Measurements from ENCODE around the gene ACSL6. TPM values are rescaled to one million over a fixed set of nuclear protein-coding genes. Genes with fewer than 3 reads are reported as not detected.
A peak's percentile ranks its signal among the peaks of the same experiment; 100 is the strongest.

The ACSL6 gene
- total RNA-seq, 1 donor from 2014 or later = 48.1 TPM

DNA sequence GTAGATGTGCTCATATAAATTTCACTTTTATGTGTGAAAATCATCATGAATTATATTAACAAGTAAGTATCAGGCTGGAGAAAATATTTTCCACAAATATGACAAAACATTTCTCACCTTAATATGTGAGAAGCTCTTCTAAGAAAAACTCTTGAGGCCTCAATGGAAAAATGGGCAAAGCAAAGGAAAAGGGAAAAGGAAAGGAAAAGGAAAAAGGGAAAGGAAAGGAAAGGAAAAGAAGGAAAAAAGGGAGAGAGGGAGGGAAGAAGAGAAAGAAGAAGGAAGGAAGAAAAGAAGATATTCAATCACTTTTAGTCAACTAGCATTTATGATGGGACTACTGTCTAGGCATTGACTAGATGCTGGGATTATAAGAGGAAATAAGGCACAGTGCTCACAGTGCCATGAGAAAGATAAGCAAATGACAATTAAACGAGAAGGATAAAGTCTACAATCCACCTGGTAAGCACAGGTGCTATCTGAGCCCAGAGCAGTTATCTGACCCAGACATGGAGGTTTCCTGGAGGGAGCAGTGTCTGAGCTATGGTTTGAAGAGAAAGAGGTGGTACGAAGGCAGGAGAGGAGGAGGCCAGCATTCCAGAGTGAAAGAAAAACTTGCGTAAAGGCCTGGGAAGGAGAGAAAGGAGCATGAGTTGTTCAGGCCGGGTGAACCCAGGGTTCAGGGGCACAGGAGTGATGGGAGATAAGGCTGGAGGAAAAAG, 18.3 kb upstream of the ACSL6 start:
- Mint-ChIP-seq H3K27me3 (ENCODE audit: insufficient read depth) (peaks cover 31% of the 10 kb centered on the region), H3K4me3 (no peak overlapping the region)

GRCh38 chr5:132027027-132027426, 15.6 kb upstream of the ACSL6 start:
- intact Hi-C loops (cut with micrococcal nuclease) = loop anchor here (10.0 kb wide), 1 partner anchor 852 kb away; the partner anchor contains the start of gene LYRM7
- Mint-ChIP-seq H3K27ac (peak overlapping the region; percentile 73), H3K27me3 (ENCODE audit: insufficient read depth) (peaks cover 19% of the 10 kb centered on the region), H3K36me3 (ENCODE audit: low read depth) (no peaks in the 10 kb centered on the region), H3K4me3 (peak overlapping the region; percentile 5), H3K9me3 (no peaks in the 10 kb centered on the region), H3K4me1 (ENCODE audit: low read depth) (no peaks in the 10 kb centered on the region)
- no peak for DNase-seq (ENCODE audit: low spot score)

More for the DNA sequence above, 18.3 kb upstream of the ACSL6 start:
- DNase-seq (ENCODE audit: low spot score) = no peak
- peaks cover 4% of the 10 kb centered on the region for H3K36me3 Mint-ChIP-seq (ENCODE audit: low read depth)
- H3K9me3 Mint-ChIP-seq = peaks cover 17% of the 10 kb centered on the region
- intact Hi-C loops (cut with micrococcal nuclease) = loop anchor here (10.0 kb wide), 1 partner anchor 855 kb away; the partner anchor contains the start of gene LYRM7
- H3K4me1 Mint-ChIP-seq (ENCODE audit: low read depth) = no peaks in the 10 kb centered on the region
- H3K27ac Mint-ChIP-seq = no peak overlapping the region

GRCh38 chr5:132026516-132027008, 15.1 kb upstream of the ACSL6 start:
- Mint-ChIP-seq H3K9me3 (no peaks in the 10 kb centered on the region), H3K36me3 (ENCODE audit: low read depth) (no peaks in the 10 kb centered on the region), H3K27me3 (ENCODE audit: insufficient read depth) (peaks cover 22% of the 10 kb centered on the region), H3K4me3 (no peak overlapping the region), H3K4me1 (ENCODE audit: low read depth) (no peaks in the 10 kb centered on the region), H3K27ac (no peak overlapping the region)
- intact Hi-C loops (cut with micrococcal nuclease) = loop anchor here (10.0 kb wide), 1 partner anchor 852 kb away; the partner anchor contains the start of gene LYRM7
- DNase-seq (ENCODE audit: low spot score) = peak; percentile 52

- H3K4me3 Mint-ChIP-seq = no peak overlapping the region
- no peak overlapping the region for H3K27ac Mint-ChIP-seq
- no peaks in the 10 kb centered on the region for H3K9me3 Mint-ChIP-seq
- peaks cover 10% of the 10 kb centered on the region for H3K4me1 Mint-ChIP-seq (ENCODE audit: low read depth)
- intact Hi-C loops (cut with micrococcal nuclease) = loop anchor here (10.0 kb wide), 1 partner anchor 851 kb away; the partner anchor contains the start of gene LYRM7
- DNase-seq (ENCODE audit: low spot score) = no peak
- H3K27me3 Mint-ChIP-seq (ENCODE audit: insufficient read depth) = peaks cover 18% of the 10 kb centered on the region
- H3K36me3 Mint-ChIP-seq (ENCODE audit: low read depth) = no peaks in the 10 kb centered on the region
Measured at GRCh38 chr5:132025403-132025971, 14.0 kb upstream of the ACSL6 start.

GRCh38 chr5:132024789-132025402, 13.4 kb upstream of the ACSL6 start:
- intact Hi-C loops (cut with micrococcal nuclease) = loop anchor here (5.0 to 10.0 kb wide), 4 partner anchors 228 to 850 kb away; partner anchors contain the start of genes FNIP1 and LYRM7
- Mint-ChIP-seq H3K27me3 (ENCODE audit: insufficient read depth) (peaks cover 15% of the 10 kb centered on the region), H3K4me3 (no peak overlapping the region), H3K27ac (no peak overlapping the region), H3K36me3 (ENCODE audit: low read depth) (no peaks in the 10 kb centered on the region), H3K9me3 (no peaks in the 10 kb centered on the region), H3K4me1 (ENCODE audit: low read depth) (peaks cover 15% of the 10 kb centered on the region)
- DNase-seq (ENCODE audit: low spot score) = no peak

DNA sequence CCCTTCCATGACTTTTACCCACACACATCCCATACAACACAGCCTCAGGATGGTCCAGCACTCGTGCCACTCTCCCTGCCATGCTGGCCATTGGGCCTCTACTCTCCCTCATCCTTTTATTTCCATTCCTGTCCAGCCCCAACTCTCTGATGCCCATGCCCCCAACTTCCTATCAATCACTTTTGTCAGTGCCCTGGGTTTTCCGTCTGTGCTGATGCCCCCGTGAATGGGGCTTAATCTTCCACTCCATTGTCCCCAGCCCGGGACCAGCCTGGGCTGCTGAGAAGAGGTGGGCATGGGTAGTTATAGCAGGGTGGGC, 12.6 kb upstream of the ACSL6 start:
- DNase-seq (ENCODE audit: low spot score) = no peak
- no peak overlapping the region for H3K4me3 Mint-ChIP-seq
- no peaks in the 10 kb centered on the region for H3K9me3 Mint-ChIP-seq
- no peaks in the 10 kb centered on the region for H3K36me3 Mint-ChIP-seq (ENCODE audit: low read depth)
- intact Hi-C loops (cut with micrococcal nuclease) = loop anchor here (5.0 to 10.0 kb wide), 4 partner anchors 227 to 849 kb away; partner anchors contain the start of genes FNIP1 and LYRM7
- peaks cover 14% of the 10 kb centered on the region for H3K27me3 Mint-ChIP-seq (ENCODE audit: insufficient read depth)
- no peak overlapping the region for H3K27ac Mint-ChIP-seq
- peaks cover 22% of the 10 kb centered on the region for H3K4me1 Mint-ChIP-seq (ENCODE audit: low read depth)

GRCh38 chr5:132023258-132024116, 12.0 kb upstream of the ACSL6 start:
- Mint-ChIP-seq H3K27ac (no peak overlapping the region), H3K27me3 (ENCODE audit: insufficient read depth) (peaks cover 19% of the 10 kb centered on the region)
- no peak for DNase-seq (ENCODE audit: low spot score)

GRCh38 chr5:132022737-132023136, 11.3 kb upstream of the ACSL6 start:
- H3K36me3 Mint-ChIP-seq (ENCODE audit: low read depth) = no peaks in the 10 kb centered on the region
- H3K27me3 Mint-ChIP-seq (ENCODE audit: insufficient read depth) = peaks cover 25% of the 10 kb centered on the region
- intact Hi-C loops (cut with micrococcal nuclease) = loop anchor here (5.0 to 10.0 kb wide), 4 partner anchors 225 to 848 kb away; partner anchors contain the start of genes FNIP1 and LYRM7
- H3K27ac Mint-ChIP-seq = no peak overlapping the region
- peaks cover 32% of the 10 kb centered on the region for H3K4me1 Mint-ChIP-seq (ENCODE audit: low read depth)
- H3K9me3 Mint-ChIP-seq = no peaks in the 10 kb centered on the region
- H3K4me3 Mint-ChIP-seq = peak overlapping the region; percentile 41
- DNase-seq (ENCODE audit: low spot score) = no peak

More at GRCh38 chr5:132023258-132024116, 12.0 kb upstream of the ACSL6 start:
- intact Hi-C loops (cut with micrococcal nuclease) = loop anchor here (5.0 to 10.0 kb wide), 4 partner anchors 226 to 849 kb away; partner anchors contain the start of genes FNIP1 and LYRM7
- peak overlapping the region; percentile 41 for H3K4me3 Mint-ChIP-seq
- no peaks in the 10 kb centered on the region for H3K36me3 Mint-ChIP-seq (ENCODE audit: low read depth)
- H3K4me1 Mint-ChIP-seq (ENCODE audit: low read depth) = peaks cover 25% of the 10 kb centered on the region
- H3K9me3 Mint-ChIP-seq = no peaks in the 10 kb centered on the region

- H3K4me1 Mint-ChIP-seq (ENCODE audit: low read depth) = peaks cover 42% of the 10 kb centered on the region
- H3K4me3 Mint-ChIP-seq = no peak overlapping the region
- no peak for DNase-seq (ENCODE audit: low spot score)
- intact Hi-C loops (cut with micrococcal nuclease) = loop anchor here (2.0 to 10.0 kb wide), 6 partner anchors 224 to 847 kb away; partner anchors contain the start of genes FNIP1, LYRM7 and RAPGEF6
- no peaks in the 10 kb centered on the region for H3K9me3 Mint-ChIP-seq
- peaks cover 35% of the 10 kb centered on the region for H3K27me3 Mint-ChIP-seq (ENCODE audit: insufficient read depth)
- no peaks in the 10 kb centered on the region for H3K36me3 Mint-ChIP-seq (ENCODE audit: low read depth)
- peak overlapping the region; percentile 42 for H3K27ac Mint-ChIP-seq
Measured at GRCh38 chr5:132021654-132022053, 10.2 kb upstream of the ACSL6 start.

GRCh38 chr5:132020568-132021339, 9.3 kb upstream of the ACSL6 start:
- Mint-ChIP-seq H3K9me3 (no peaks in the 10 kb centered on the region), H3K4me3 (peak overlapping the region; percentile 50), H3K27me3 (ENCODE audit: insufficient read depth) (peaks cover 41% of the 10 kb centered on the region), H3K27ac (peak overlapping the region; percentile 92), H3K36me3 (ENCODE audit: low read depth) (no peaks in the 10 kb centered on the region), H3K4me1 (ENCODE audit: low read depth) (peaks cover 51% of the 10 kb centered on the region)
- DNase-seq (ENCODE audit: low spot score) = no peak
- intact Hi-C loops (cut with micrococcal nuclease) = loop anchor here (1.0 to 10.0 kb wide), 11 partner anchors 9 to 846 kb away; partner anchors contain the start of genes ACSL6, FNIP1, LYRM7 and RAPGEF6

- Mint-ChIP-seq H3K27me3 (ENCODE audit: insufficient read depth) (peaks cover 48% of the 10 kb centered on the region), H3K4me1 (ENCODE audit: low read depth) (peaks cover 51% of the 10 kb centered on the region)
Measured at GRCh38 chr5:132019857-132020555, 8.5 kb upstream of the ACSL6 start.

More at GRCh38 chr5:132019857-132020555, 8.5 kb upstream of the ACSL6 start:
- peak overlapping the region; percentile 50 for H3K4me3 Mint-ChIP-seq
- peak; percentile 85 for DNase-seq (ENCODE audit: low spot score)
- H3K36me3 Mint-ChIP-seq (ENCODE audit: low read depth) = no peaks in the 10 kb centered on the region
- no peaks in the 10 kb centered on the region for H3K9me3 Mint-ChIP-seq
- intact Hi-C loops (cut with micrococcal nuclease) = loop anchor here (1.0 to 10.0 kb wide), 11 partner anchors 9 to 845 kb away; partner anchors contain the start of genes ACSL6, FNIP1, LYRM7 and RAPGEF6
- H3K27ac Mint-ChIP-seq = peak overlapping the region; percentile 92
